ENCODE measurements around the gene CASK. TPM values are rescaled to one million over a fixed set of nuclear protein-coding genes. Genes with fewer than 3 reads are reported as not detected.

CASK gene
- total RNA-seq, 1 experiment from 2014 or later = 29.4 TPM

DNA sequence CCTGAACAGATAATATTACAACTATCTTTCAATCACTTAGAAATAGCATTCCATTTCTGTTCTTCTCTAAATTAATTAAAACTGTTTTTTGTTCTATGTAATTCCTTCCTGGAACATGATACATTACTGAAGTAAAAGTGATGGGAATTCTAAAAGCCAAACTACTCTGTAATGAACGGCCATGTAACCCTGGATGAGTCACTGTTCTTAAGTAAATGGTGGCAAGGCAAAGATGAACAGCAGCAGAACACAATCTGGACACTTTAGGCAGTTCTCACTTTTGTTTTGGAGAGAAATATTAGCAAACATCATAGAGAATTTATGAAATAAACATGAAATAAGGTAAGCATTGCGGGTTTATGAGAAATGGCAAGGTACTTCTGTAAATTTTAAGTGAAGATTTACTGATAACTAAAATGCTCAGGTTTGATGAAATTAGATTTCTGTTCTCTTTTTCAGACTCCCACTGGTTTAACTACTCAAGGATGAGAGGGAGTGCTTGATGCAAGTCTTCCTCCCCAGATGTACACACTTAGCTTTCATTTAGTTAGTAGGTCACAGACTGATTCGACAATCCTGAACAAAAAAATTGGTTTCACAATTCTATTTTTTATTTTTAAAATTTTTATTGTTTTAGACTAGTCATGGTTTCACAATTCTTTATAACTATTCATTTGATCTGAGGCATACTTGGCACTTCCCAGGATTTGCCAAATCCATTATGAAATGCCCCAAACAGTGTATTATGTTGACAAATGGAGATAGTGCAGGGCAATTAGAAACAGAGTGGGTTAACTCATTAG lies 200.3 kb downstream of the CASK start:
- H3K9me2 ChIP-seq (ENCODE audit: insufficient read depth) = no peaks in the 10 kb centered on the region
- DNase-seq = no peak

DNA sequence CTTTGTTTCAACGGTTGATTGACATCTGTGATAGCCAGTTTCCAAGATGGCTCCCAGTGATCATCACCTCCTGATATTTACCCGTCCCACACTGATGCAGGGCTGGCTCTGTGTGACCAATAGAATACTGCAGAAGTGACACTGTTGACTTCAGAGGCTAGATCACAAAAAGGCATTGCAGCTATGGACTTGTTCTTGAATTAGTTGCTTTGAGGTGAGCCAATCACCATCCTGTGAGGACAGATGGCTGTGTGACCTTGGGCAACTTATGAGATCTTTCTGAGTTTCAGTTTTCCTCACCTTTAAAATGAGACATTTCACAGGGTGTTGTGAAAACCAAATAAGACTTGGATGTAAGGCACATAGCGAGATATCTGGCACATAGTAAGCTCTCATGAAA lies 201.1 kb downstream of the CASK start:
- Histone ChIP-seq H3K27ac (no peak overlapping the region), H3K9me3 (ENCODE audit: insufficient read depth, low read depth) (no peaks in the 10 kb centered on the region), H3K4me3 (no peak overlapping the region), H3K36me3 (ENCODE audit: low read depth) (no peaks in the 10 kb centered on the region), H3K27me3 (ENCODE audit: insufficient read depth, low read depth) (no peaks in the 10 kb centered on the region), H3F3A (ENCODE audit: insufficient read depth, low read depth) (no peaks in the 10 kb centered on the region), H3K4me2 (no peak overlapping the region), H3K4me1 (replicated peaks; ENCODE audit: insufficient read depth) (no peaks in the 10 kb centered on the region), H4K20me1 (ENCODE audit: insufficient read depth) (no peaks in the 10 kb centered on the region), H2AFZ (no peak overlapping the region), H3K79me2 (ENCODE audit: low read depth) (no peaks in the 10 kb centered on the region), H3K9me2 (ENCODE audit: insufficient read depth) (no peaks in the 10 kb centered on the region)
- intact Hi-C loops (cut with micrococcal nuclease; ENCODE audit: unreplicated experiment) = no loop called here
- POLR2A ChIA-PET (ENCODE audit: unreplicated experiment) = no interaction called here
- CTCF ChIA-PET = no interaction called here
- TF ChIP-seq EZH2 (IDR thresholded peaks at IDR 0.05; ENCODE audit: low read depth) = no peak
- TF ChIP-seq CTCF (conservative IDR thresholded peaks at IDR 0.05) = no peak
- DNase-seq = no peak
- BruUV-seq (replicated peaks) = no TSS peak

More for the DNA sequence above, 200.3 kb downstream of the CASK start:
- Histone ChIP-seq H3K27me3 (ENCODE audit: insufficient read depth, low read depth) (no peaks in the 10 kb centered on the region), H3K79me2 (ENCODE audit: low read depth) (no peaks in the 10 kb centered on the region), H3K4me1 (replicated peaks; ENCODE audit: insufficient read depth) (no peaks in the 10 kb centered on the region), H4K20me1 (ENCODE audit: insufficient read depth) (no peaks in the 10 kb centered on the region), H2AFZ (no peak overlapping the region), H3K36me3 (ENCODE audit: low read depth) (no peaks in the 10 kb centered on the region), H3K4me3 (no peak overlapping the region), H3F3A (ENCODE audit: insufficient read depth, low read depth) (no peaks in the 10 kb centered on the region), H3K27ac (no peak overlapping the region), H3K9me3 (ENCODE audit: insufficient read depth, low read depth) (no peaks in the 10 kb centered on the region), H3K4me2 (no peak overlapping the region)
- no TSS peak for BruUV-seq (replicated peaks)
- TF ChIP-seq CTCF (conservative IDR thresholded peaks at IDR 0.05) (no peak), EZH2 (IDR thresholded peaks at IDR 0.05; ENCODE audit: low read depth) (no peak)
- ChIA-PET CTCF (no interaction called here), POLR2A (ENCODE audit: unreplicated experiment) (no interaction called here)
- intact Hi-C loops (cut with micrococcal nuclease; ENCODE audit: unreplicated experiment) = no loop called here

- no peaks in the 10 kb centered on the region for H3K4me1 ChIP-seq (replicated peaks; ENCODE audit: insufficient read depth)
- H3K27ac ChIP-seq = no peak overlapping the region
- H3K79me2 ChIP-seq (ENCODE audit: low read depth) = no peaks in the 10 kb centered on the region
- intact Hi-C loops (cut with micrococcal nuclease; ENCODE audit: unreplicated experiment) = no loop called here
- POLR2A ChIA-PET (ENCODE audit: unreplicated experiment) = no interaction called here
- DNase-seq = no peak
- CTCF ChIA-PET = no interaction called here
- no peak overlapping the region for H3K4me3 ChIP-seq
- H3K27me3 ChIP-seq (ENCODE audit: insufficient read depth, low read depth) = no peaks in the 10 kb centered on the region
- H3F3A ChIP-seq (ENCODE audit: insufficient read depth, low read depth) = no peaks in the 10 kb centered on the region
- no peaks in the 10 kb centered on the region for H3K9me3 ChIP-seq (ENCODE audit: insufficient read depth, low read depth)
- no peak overlapping the region for H2AFZ ChIP-seq
- no TSS peak for BruUV-seq (replicated peaks)
- H4K20me1 ChIP-seq (ENCODE audit: insufficient read depth) = no peaks in the 10 kb centered on the region
- no peaks in the 10 kb centered on the region for H3K9me2 ChIP-seq (ENCODE audit: insufficient read depth)
- TF ChIP-seq CTCF (conservative IDR thresholded peaks at IDR 0.05) (no peak), EZH2 (IDR thresholded peaks at IDR 0.05; ENCODE audit: low read depth) (no peak)
- no peak overlapping the region for H3K4me2 ChIP-seq
- no peaks in the 10 kb centered on the region for H3K36me3 ChIP-seq (ENCODE audit: low read depth)
These were observed 201.8 kb downstream of the CASK start for GRCh38 chrX:41721590-41721989.

All from PC-9 (cell line).